ENCODE data around the gene ZNRF4.

ZNRF4 gene

GRCh38 chr19:5492281-5492634 is 37.0 kb downstream of the ZNRF4 start:
- no peak for DNase-seq
- Histone ChIP-seq H3K36me3 (replicated peaks) (no peaks in the 10 kb centered on the region), H3K27ac (no peak overlapping the region), H3K4me3 (ENCODE audit: low read depth, low read length) (no peak overlapping the region), H3K27me3 (replicated peaks) (peaks cover 47% of the 10 kb centered on the region)
- in situ Hi-C loops (cut with HindIII; ENCODE audit: low pct_ligation_motif_present, low sequenced_read_pairs) = no loop called here
- no peak for TF ChIP-seq CTCF (IDR thresholded peaks at IDR 0.05; ENCODE audit: low read depth, low read length, missing control alignments)

- TF ChIP-seq CTCF (IDR thresholded peaks at IDR 0.05; ENCODE audit: low read depth, low read length, missing control alignments) = no peak
- no peak overlapping the region for H3K27ac ChIP-seq
Observed at GRCh38 chr19:5492635-5493409, 37.6 kb downstream of the ZNRF4 start.

GRCh38 chr19:5494773-5495172 is 39.6 kb downstream of the ZNRF4 start:
- no peak for DNase-seq
- Histone ChIP-seq H3K36me3 (replicated peaks) (no peaks in the 10 kb centered on the region), H3K4me3 (ENCODE audit: low read depth, low read length) (no peak overlapping the region), H3K27ac (no peak overlapping the region), H3K27me3 (replicated peaks) (peaks cover 48% of the 10 kb centered on the region)
- TF ChIP-seq CTCF (IDR thresholded peaks at IDR 0.05; ENCODE audit: low read depth, low read length, missing control alignments) = no peak
- in situ Hi-C loops (cut with HindIII; ENCODE audit: low pct_ligation_motif_present, low sequenced_read_pairs) = no loop called here

More at GRCh38 chr19:5492635-5493409, 37.6 kb downstream of the ZNRF4 start:
- H3K27me3 ChIP-seq (replicated peaks) = peaks cover 47% of the 10 kb centered on the region
- DNase-seq = no peak
- H3K36me3 ChIP-seq (replicated peaks) = no peaks in the 10 kb centered on the region
- in situ Hi-C loops (cut with HindIII; ENCODE audit: low pct_ligation_motif_present, low sequenced_read_pairs) = no loop called here
- no peak overlapping the region for H3K4me3 ChIP-seq (ENCODE audit: low read depth, low read length)

- DNase-seq = no peak
- Histone ChIP-seq H3K27me3 (replicated peaks) (peaks cover 47% of the 10 kb centered on the region), H3K4me3 (ENCODE audit: low read depth, low read length) (no peak overlapping the region), H3K36me3 (replicated peaks) (no peaks in the 10 kb centered on the region), H3K27ac (no peak overlapping the region)
- in situ Hi-C loops (cut with HindIII; ENCODE audit: low pct_ligation_motif_present, low sequenced_read_pairs) = no loop called here
- TF ChIP-seq CTCF (IDR thresholded peaks at IDR 0.05; ENCODE audit: low read depth, low read length, missing control alignments) = no peak
Observed at GRCh38 chr19:5495792-5496191, 40.6 kb downstream of the ZNRF4 start.

- in situ Hi-C loops (cut with HindIII; ENCODE audit: low pct_ligation_motif_present, low sequenced_read_pairs) = no loop called here
- no peak overlapping the region for H3K27ac ChIP-seq
- peaks cover 38% of the 10 kb centered on the region for H3K27me3 ChIP-seq (replicated peaks)
- TF ChIP-seq CTCF (IDR thresholded peaks at IDR 0.05; ENCODE audit: low read depth, low read length, missing control alignments) = no peak
- DNase-seq = no peak
- H3K4me3 ChIP-seq (ENCODE audit: low read depth, low read length) = no peak overlapping the region
- no peaks in the 10 kb centered on the region for H3K36me3 ChIP-seq (replicated peaks)
Observed at GRCh38 chr19:5497297-5497696, 42.1 kb downstream of the ZNRF4 start.
